ENCODE data around the gene CAPRIN1. TPM values are rescaled to one million over a fixed set of nuclear protein-coding genes. Genes with fewer than 3 reads are reported as not detected.

Gene CAPRIN1
- polyA plus RNA-seq, 2 of the 4 experiments (the other 2 are of a cell fraction): 159 to 255 TPM

- ChIA-PET POLR2A (interaction anchor here (0.6 to 2.0 kb wide), 10 partner anchors 9 to 258 kb away, joined by 3 to 11 read pairs (median 4); partner anchors contain the start of genes ABTB2 and CAPRIN1), CTCF (interaction anchor here (0.8 to 3.8 kb wide), 4 partner anchors 9 to 108 kb away, joined by 3 to 13 read pairs (median 6); no protein-coding TSS in a partner anchor)
- H3K4me1 ChIP-seq: peaks cover 13% of the 10 kb centered on the region; the same call in 2 of the 3 replicates
- 47% methylated on average over 6 of the region's 6 CpGs for WGBS (ENCODE audit: missing lambda C conversion rate)
- FAIRE-seq (no peak), DNase-seq (ENCODE audit: low read depth in 1 of 2, low spot score in 1 of 2) (no peak), ATAC-seq (peak in 1 of 2 experiments; percentile 1; a peak in 1 of 6 replicates)
- TF ChIP-seq HES2 (IDR thresholded peaks at IDR 0.05) (no peak), ESRRA (IDR thresholded peaks at IDR 0.05; ENCODE audit: borderline replicate concordance, low read length) (no peak), ZSCAN20 (CRISPR knock-in tag; IDR thresholded peaks at IDR 0.05) (no peak), CHD2 (IDR thresholded peaks at IDR 0.05; ENCODE audit: low read length, partially characterized antibody) (no peak), ZFP36 (IDR thresholded peaks at IDR 0.05; ENCODE audit: borderline replicate concordance, partially characterized antibody) (no peak), MAFK (IDR thresholded peaks at IDR 0.05; ENCODE audit: partially characterized antibody) (peak; percentile 43), KDM1A (IDR thresholded peaks at IDR 0.05; ENCODE audit: low read depth) (no peak), E2F6 (IDR thresholded peaks at IDR 0.05; ENCODE audit: borderline replicate concordance, low read depth) (no peak), FOSB (CRISPR knock-in tag; IDR thresholded peaks at IDR 0.05) (no peak; the same call in 1 of the 2 replicates)
- no peaks in the 10 kb centered on the region for H3K9me3 ChIP-seq
- H3K4me3 ChIP-seq: peak overlapping the region; percentile 92
- H3K4me2 ChIP-seq: peak overlapping the region; percentile 77
- H3K27ac ChIP-seq: peak overlapping the region; percentile 84 to 95
These were observed 53.1 kb downstream of the CAPRIN1 start for GRCh38 chr11:34104680-34105078.

GRCh38 chr11:34105079-34105956 is 53.8 kb downstream of the CAPRIN1 start, which contains the start of gene NAT10:
NAT10 (plus strand) TSS chr11:34105629; CDS start chr11:34108226, 2,597 bp downstream.
- DNase-seq (ENCODE audit: low read depth in 1 of 2, low spot score in 1 of 2): peak; percentile 95 to 99
- FAIRE-seq: peak; percentile 91
- H3K27ac ChIP-seq: peak within 1 kb of the TSS; percentile 84 to 95
- no peaks in the 10 kb centered on the region for H3K9me3 ChIP-seq
- H3K4me3 ChIP-seq: peak within 1 kb of the TSS; percentile 92
- WGBS (ENCODE audit: missing lambda C conversion rate): 1% methylated on average over 55 of the region's 55 CpGs
- peak within 1 kb of the TSS; percentile 98 for H3K4me2 ChIP-seq
- POLR2A ChIA-PET: interaction anchor here (0.6 to 2.0 kb wide), 10 partner anchors 10 to 258 kb away, joined by 3 to 11 read pairs (median 4); partner anchors contain the start of genes ABTB2 and CAPRIN1
- peak; percentile 93 for ATAC-seq
- H3K4me1 ChIP-seq: peaks cover 13% of the 10 kb centered on the region; the same call in 2 of the 3 replicates
- CTCF ChIA-PET: interaction anchor here (0.6 to 3.8 kb wide), 7 partner anchors 9 to 118 kb away, joined by 3 to 13 read pairs (median 5); no protein-coding TSS in a partner anchor
- TF ChIP-seq POLR2AphosphoS2 (conservative IDR thresholded peaks at IDR 0.05; ENCODE audit: low read length) (peak; percentile 97), TP53 (CRISPR knock-in tag; IDR thresholded peaks at IDR 0.05) (peak; percentile 94), ZSCAN20 (CRISPR knock-in tag; IDR thresholded peaks at IDR 0.05) (no peak), USF2 (IDR thresholded peaks at IDR 0.05) (peak; percentile 81), RARB (CRISPR knock-in tag; IDR thresholded peaks at IDR 0.05) (peak; percentile 86), NR3C1 (IDR thresholded peaks at IDR 0.05) (no peak), BCL3 (IDR thresholded peaks at IDR 0.05) (peak; percentile 87; the same call in 2 of the 3 replicates), EHF (CRISPR knock-in tag; IDR thresholded peaks at IDR 0.05) (peak; percentile 49; the same call in 1 of the 2 replicates), PHF8 (IDR thresholded peaks at IDR 0.05; ENCODE audit: borderline replicate concordance, low read depth) (peak; percentile 80), E2F6 (IDR thresholded peaks at IDR 0.05; ENCODE audit: borderline replicate concordance, low read depth) (0 out of 2 replicates have a peak, but pooled peaks have one; percentile 22), BHLHE40 (IDR thresholded peaks at IDR 0.05; ENCODE audit: low read depth, low read length) (peak; percentile 97), MYC (IDR thresholded peaks at IDR 0.05; ENCODE audit: borderline replicate concordance, low read length) (peak; percentile 99), EP300 (IDR thresholded peaks at IDR 0.05) (0 out of 5 replicates have a peak, but pooled peaks of 1 of the 2 experiments have one; percentile 14), RCOR1 (IDR thresholded peaks at IDR 0.05; ENCODE audit: low read depth, low read length) (no peak), GATA3 (IDR thresholded peaks at IDR 0.05; ENCODE audit: borderline replicate concordance) (peak; percentile 48), NPAS2 (CRISPR knock-in tag; IDR thresholded peaks at IDR 0.05; ENCODE audit: borderline replicate concordance) (peak; percentile 90), MAFK (IDR thresholded peaks at IDR 0.05; ENCODE audit: partially characterized antibody) (no peak), HMGXB4 (CRISPR knock-in tag; IDR thresholded peaks at IDR 0.05; ENCODE audit: borderline replicate concordance) (peak; percentile 82; the same call in 1 of the 2 replicates), HDAC2 (IDR thresholded peaks at IDR 0.05) (no peak), CHD2 (IDR thresholded peaks at IDR 0.05; ENCODE audit: low read length, partially characterized antibody) (peak; percentile 74), RAD21 (conservative IDR thresholded peaks at IDR 0.05 in 1 of 2, IDR thresholded peaks at IDR 0.05 in 1 of 2) (0 out of 5 replicates have a peak, but pooled peaks of 1 of the 2 experiments have one; percentile 5), JUN (IDR thresholded peaks at IDR 0.05) (peak; percentile 72 to 96; a peak in 4 of 5 replicates), KDM5A (IDR thresholded peaks at IDR 0.05) (peak; percentile 67; the same call in 1 of the 2 replicates)
